H9 (cell line): ENCODE data around the gene SEMA3F. TPM values are rescaled to one million over a fixed set of nuclear protein-coding genes. Genes with fewer than 3 reads are reported as not detected.

Experiments
- DNase-seq: peaks from one replicate; pipeline ENCODE4 v3.0.0-alpha.2; 2017
- H2AFZ ChIP-seq: one replicate; pipeline ENCODE4 v1.6.1; 2013; ENCODE audit warnings: mild to moderate bottlenecking, low read length, control low read depth, moderate library complexity
- H2AK5ac ChIP-seq: 2 replicates; pipeline ENCODE4 v1.6.1; 2013; ENCODE audit warnings: low read length, control low read depth, mixed read lengths; ENCODE audit not compliant: insufficient read length
- H2BK120ac ChIP-seq: one replicate; pipeline ENCODE4 v1.6.1; 2013; ENCODE audit warnings: low read depth, mild to moderate bottlenecking, low read length, control low read depth, inconsistent platforms; ENCODE audit not compliant: poor library complexity, severe bottlenecking
- H2BK12ac ChIP-seq: 2 replicates; pipeline ENCODE4 v1.6.1; 2013; ENCODE audit warnings: low read length, control low read depth, mixed read lengths, low read depth; ENCODE audit not compliant: insufficient read length
- H2BK15ac ChIP-seq: 2 replicates; pipeline ENCODE4 v1.6.1; 2013; ENCODE audit warnings: low read depth, low read length, control low read depth
- H2BK20ac ChIP-seq: one replicate; pipeline ENCODE4 v1.6.1; 2013; ENCODE audit warnings: low read depth, mild to moderate bottlenecking, low read length, control low read depth, inconsistent platforms; ENCODE audit not compliant: poor library complexity, severe bottlenecking
- H2BK5ac ChIP-seq: 2 replicates; pipeline ENCODE4 v1.6.1; 2013; ENCODE audit warnings: low read length, control low read depth, mixed read lengths; ENCODE audit not compliant: insufficient read length
- H3K14ac ChIP-seq: 2 replicates; pipeline ENCODE4 v1.6.1; 2013; ENCODE audit warnings: low read length, control low read depth; ENCODE audit not compliant: insufficient read depth
- H3K18ac ChIP-seq: 2 replicates; pipeline ENCODE4 v1.6.1; 2013; ENCODE audit warnings: low read depth, mild to moderate bottlenecking, mixed read lengths, low read length, control low read depth; ENCODE audit not compliant: insufficient read length
- H3K23ac ChIP-seq: 2 replicates; pipeline ENCODE4 v1.6.1; 2013; ENCODE audit warnings: low read length, control low read depth, mixed read lengths, low read depth; ENCODE audit not compliant: insufficient read length
- H3K23me2 ChIP-seq: 2 replicates; pipeline ENCODE4 v1.6.1; 2013; ENCODE audit warnings: low read depth, mild to moderate bottlenecking, mixed read lengths, low read length, control low read depth; ENCODE audit not compliant: insufficient read length, poor library complexity, severe bottlenecking
- H3K27ac ChIP-seq: 2 replicates; pipeline ENCODE4 v1.5.1; 2013; ENCODE audit warnings: low read length, control low read depth, mixed read lengths, low read depth; ENCODE audit not compliant: insufficient read length
- H3K27me3 ChIP-seq: 2 replicates; pipeline ENCODE4 v1.6.1; 2013; ENCODE audit warnings: low read length, control low read depth, inconsistent platforms; ENCODE audit not compliant: insufficient read depth
- H3K4ac ChIP-seq: 2 replicates; pipeline ENCODE4 v1.6.1; 2013; ENCODE audit warnings: low read depth, mild to moderate bottlenecking, control low read depth, inconsistent platforms, low read length, moderate library complexity
- H3K4me1 ChIP-seq: 2 replicates; pipeline ENCODE4 v1.6.1; 2013; ENCODE audit warnings: low read length, control low read depth, inconsistent platforms; ENCODE audit not compliant: insufficient read depth
- H3K4me2 ChIP-seq: 2 replicates; pipeline ENCODE4 v1.6.1; 2013; ENCODE audit warnings: low read length, control low read depth, mixed read lengths; ENCODE audit not compliant: insufficient read length, insufficient read depth
- H3K56ac ChIP-seq: 2 replicates; pipeline ENCODE4 v1.6.1; 2013; ENCODE audit warnings: low read depth, mild to moderate bottlenecking, mixed read lengths, low read length, control low read depth; ENCODE audit not compliant: insufficient read length
- H3K79me1 ChIP-seq: 2 replicates; pipeline ENCODE4 v1.6.1; 2013; ENCODE audit warnings: low read depth, mild to moderate bottlenecking, moderate library complexity, low read length, control low read depth, inconsistent platforms; ENCODE audit not compliant: insufficient read depth, poor library complexity, severe bottlenecking
- H3K79me2 ChIP-seq: 2 replicates; pipeline ENCODE4 v1.6.1; 2013; ENCODE audit warnings: low read length, control low read depth, inconsistent platforms; ENCODE audit not compliant: insufficient read depth
- H3K9ac ChIP-seq: 2 replicates; pipeline ENCODE4 v1.6.1; 2013; ENCODE audit warnings: low read length, control low read depth, mixed read lengths; ENCODE audit not compliant: insufficient read length; ENCODE audit errors: extremely low read depth
- H3K9me3 ChIP-seq: one replicate; pipeline ENCODE4 v1.6.1; 2013; ENCODE audit warnings: low read depth, low read length, inconsistent platforms; ENCODE audit not compliant: control insufficient read depth
- H3T11ph ChIP-seq: one replicate; pipeline ENCODE4 v1.6.1; 2013; ENCODE audit warnings: mild to moderate bottlenecking, low read length, control low read depth, inconsistent platforms
- H4K20me1 ChIP-seq: one replicate; pipeline ENCODE4 v1.6.1; 2013; ENCODE audit not compliant: control insufficient read depth, insufficient read length, insufficient read depth
- H4K5ac ChIP-seq: 2 replicates; pipeline ENCODE4 v1.6.1; 2013; ENCODE audit warnings: low read depth, mild to moderate bottlenecking, mixed read lengths, low read length, control low read depth; ENCODE audit not compliant: insufficient read length
- H4K8ac ChIP-seq: replicated peaks from 2 replicates; pipeline ENCODE4 v1.6.1; 2013; ENCODE audit warnings: low read length, control low read depth, mixed read lengths, low read depth; ENCODE audit not compliant: insufficient read length
- H4K91ac ChIP-seq: 2 replicates; pipeline ENCODE4 v1.6.1; 2013; ENCODE audit warnings: low read depth, mild to moderate bottlenecking, moderate library complexity, mixed read lengths, low read length, control low read depth; ENCODE audit not compliant: insufficient read length
- H3K27ac Mint-ChIP-seq, 3 experiments: 2 replicates in 2 of 3; 3 replicates in 1 of 3; pipeline ENCODE4 v1.8.0; 2020 to 2021; ENCODE audit warnings: mixed read lengths in 3 of 3, mild to moderate bottlenecking in 1 of 3, moderate library complexity in 1 of 3
- H3K27me3 Mint-ChIP-seq: 2 replicates; pipeline ENCODE4 v1.8.0; 2021; ENCODE audit warnings: low read depth, mild to moderate bottlenecking, moderate library complexity, mixed read lengths
- H3K36me3 Mint-ChIP-seq, 3 experiments: 2 replicates in 2 of 3; 3 replicates in 1 of 3; pipeline ENCODE4 v1.8.0; 2020 to 2021; ENCODE audit warnings: low read depth in 3 of 3, mixed read lengths in 3 of 3; ENCODE audit not compliant: insufficient read depth in 1 of 3
- H3K4me1 Mint-ChIP-seq, 2 experiments: 2 replicates each; pipeline ENCODE4 v1.8.0; 2020; ENCODE audit warnings: mixed read lengths in 2 of 2
- H3K4me3 Mint-ChIP-seq, 2 experiments: 2 replicates in 1 of 2; 3 replicates in 1 of 2; pipeline ENCODE4 v1.8.0; 2020 to 2021; ENCODE audit warnings: mild to moderate bottlenecking in 2 of 2, mixed read lengths in 2 of 2, moderate library complexity in 1 of 2
- H3K9me3 Mint-ChIP-seq, 2 experiments: 2 replicates in 1 of 2; 3 replicates in 1 of 2; pipeline ENCODE4 v1.8.0; 2020; ENCODE audit warnings: mild to moderate bottlenecking in 2 of 2, mixed read lengths in 2 of 2, moderate library complexity in 1 of 2
- CTCF ChIP-seq: fragments of 200-600 bp; sonication (generic); conservative IDR thresholded peaks from 3 replicates; pipeline ENCODE4 v1.8.0; 2021; ENCODE audit warnings: antibody characterized with exemption, mild to moderate bottlenecking
- WGBS: extraction: QIAGEN DNeasy Blood & Tissue Kit; methylation state at CpG from one replicate; pipeline ENCODE4 v1.1.7; 2013; ENCODE audit warnings: missing lambda C conversion rate, low lambda C conversion rate, mixed read lengths; ENCODE audit not compliant: insufficient read length; ENCODE audit errors: extremely low coverage; 5-methylcytosine and 5-hydroxymethylcytosine counted together
- total RNA-seq: library from RNA; stranded (reverse); gene quantifications from 2 replicates; pipeline ENCODE4 v1.2.1, GENCODE V29; 2021

SEMA3F gene
- total RNA-seq, 1 experiment from 2014 or later, result 14.3 TPM

DNA sequence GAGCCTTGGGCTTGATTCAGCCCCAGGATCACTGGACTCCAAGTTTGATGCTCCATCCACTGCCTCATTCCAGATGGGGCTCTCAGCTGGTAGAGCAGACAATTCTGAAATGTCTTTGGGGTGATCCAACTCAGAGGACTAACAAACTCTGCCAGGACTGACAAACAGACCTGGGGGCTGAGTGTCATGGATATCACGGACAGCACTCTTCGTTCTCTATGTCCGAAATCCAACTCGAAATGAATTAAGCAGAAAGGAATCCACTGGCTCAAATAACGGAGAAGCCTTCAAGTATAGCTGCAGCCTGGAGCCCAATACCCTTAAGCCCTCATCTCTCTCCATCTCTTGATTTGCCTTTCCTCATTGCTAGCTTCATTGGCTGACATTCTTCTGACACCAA lies 64.2 kb downstream of the SEMA3F start:
- H3K79me1 ChIP-seq, result no peaks in the 10 kb centered on the region
- no peak overlapping the region for H3K56ac ChIP-seq
- H3K27me3 ChIP-seq, result no peaks in the 10 kb centered on the region
- H3K4me1 ChIP-seq, result no peaks in the 10 kb centered on the region
- Mint-ChIP-seq H3K27me3 (peaks cover 11% of the 10 kb centered on the region), H3K36me3 (no peaks in the 10 kb centered on the region), H3K27ac (no peak overlapping the region), H3K4me1 (no peaks in the 10 kb centered on the region), H3K4me3 (no peak overlapping the region; a peak in 1 of 5 replicates), H3K9me3 (no peaks in the 10 kb centered on the region)
- no peaks in the 10 kb centered on the region for H4K20me1 ChIP-seq
- no peak overlapping the region for H2BK15ac ChIP-seq
- H4K8ac ChIP-seq, result no peak overlapping the region
- H3K14ac ChIP-seq, result no peak overlapping the region
- H2AK5ac ChIP-seq, result no peak overlapping the region
- no peak overlapping the region for H2BK120ac ChIP-seq
- no peaks in the 10 kb centered on the region for H3K23me2 ChIP-seq
- no peak overlapping the region for H2BK5ac ChIP-seq
- no peak overlapping the region for H3K27ac ChIP-seq
- H3K4ac ChIP-seq, result no peak overlapping the region
- no peak for TF ChIP-seq CTCF
- no peaks in the 10 kb centered on the region for H3K9me3 ChIP-seq
- no peak overlapping the region for H3K4me2 ChIP-seq
- no peak overlapping the region for H2BK20ac ChIP-seq
- H3K9ac ChIP-seq, result no peak overlapping the region
- H4K5ac ChIP-seq, result no peak overlapping the region
- no peak overlapping the region for H3K23ac ChIP-seq
- DNase-seq, result no peak
- H3K79me2 ChIP-seq, result no peaks in the 10 kb centered on the region
- H3T11ph ChIP-seq, result no peak overlapping the region
- no CpG with 5 or more reads among the region's 5 CpGs for WGBS
- no peak overlapping the region for H2AFZ ChIP-seq
- no peak overlapping the region for H2BK12ac ChIP-seq
- H4K91ac ChIP-seq, result no peak overlapping the region
- H3K18ac ChIP-seq, result no peak overlapping the region
